K562 (cell line): ENCODE measurements around the gene BCAM. TPM values are rescaled to one million over a fixed set of nuclear protein-coding genes. Genes with fewer than 3 reads are reported as not detected.
A peak's percentile ranks its signal among the peaks of the same experiment; 100 is the strongest.

Experiments used
- ATF3 ChIP-seq, 2 experiments: fragments of 450-650 bp in 1 of 2; sonication (generic) in 1 of 2; formaldehyde crosslinking in 1 of 2; IDR thresholded peaks in 1 of 2; conservative IDR thresholded peaks in 1 of 2; 2 replicates each; pipeline versions ENCODE4 v1.6.1 to v1.8.1; 2016 to 2023; ENCODE audit warnings: mild to moderate bottlenecking in 2 of 2, moderate library complexity in 2 of 2, inconsistent platforms in 1 of 2, missing genetic modification reagents in 1 of 2
- CCNT2 ChIP-seq: IDR thresholded peaks from 2 replicates; pipeline ENCODE4 v1.6.1; 2011; ENCODE audit warnings: borderline replicate concordance, low read depth, mild to moderate bottlenecking, moderate library complexity, mixed read lengths, low read length; ENCODE audit not compliant: insufficient read length; ENCODE audit errors: extremely low read depth
- CEBPG ChIP-seq, 3 experiments: fragments of 200-800 bp in 1 of 3; sonication (Bioruptor generic) in 1 of 3; sonication (generic) in 1 of 3; formaldehyde crosslinking in 1 of 3; IDR thresholded peaks in 2 of 3; conservative IDR thresholded peaks in 1 of 3; 2 replicates each; pipeline versions ENCODE4 v1.6.1 to v1.8.0; 2016 to 2022; ENCODE audit warnings: missing compliant biosample characterization in 2 of 3, missing genetic modification characterization in 2 of 3, mild to moderate bottlenecking in 1 of 3, missing genetic modification reagents in 1 of 3
- HNRNPLL ChIP-seq: fragments of 200-400 bp; formaldehyde crosslinking; IDR thresholded peaks from 2 replicates; pipeline ENCODE4 v1.6.1; 2017; ENCODE audit warnings: low read length, low read depth, mild to moderate bottlenecking; ENCODE audit not compliant: poor library complexity, severe bottlenecking
- KLF1 ChIP-seq: fragments of 450-650 bp; IDR thresholded peaks from 2 replicates; pipeline ENCODE4 v1.6.1; 2016; ENCODE audit warnings: missing genetic modification characterization, missing compliant biosample characterization
- KLF16 ChIP-seq: IDR thresholded peaks from 2 replicates; pipeline ENCODE4 v1.6.1; 2016; ENCODE audit warnings: antibody characterized with exemption
- LCOR ChIP-seq: sonication (generic); formaldehyde crosslinking; IDR thresholded peaks from 2 replicates; pipeline ENCODE4 v1.8.0; 2022; ENCODE audit warnings: mild to moderate bottlenecking, missing genetic modification reagents
- MTF1 ChIP-seq: fragments of 250-450 bp; sonication (Bioruptor Pico); IDR thresholded peaks from 2 replicates; pipeline ENCODE4 v1.9.0; 2021; ENCODE audit warnings: moderate library complexity, mild to moderate bottlenecking, inconsistent platforms, borderline replicate concordance
- MYNN ChIP-seq, 2 experiments: sonication (generic); formaldehyde crosslinking in 1 of 2; IDR thresholded peaks; 2 replicates each; pipeline versions ENCODE4 v1.5.0 to v1.6.1; 2016 to 2020; ENCODE audit warnings: antibody characterized with exemption in 1 of 2, missing genetic modification reagents in 1 of 2
- SFPQ ChIP-seq: fragments of 200-400 bp; formaldehyde crosslinking; IDR thresholded peaks from 2 replicates; pipeline ENCODE4 v1.6.1; 2017; ENCODE audit warnings: mild to moderate bottlenecking, low read depth, low read length, moderate library complexity
- SMARCE1 ChIP-seq: fragments of 450-650 bp; IDR thresholded peaks from 2 replicates; pipeline ENCODE4 v1.7.1; 2016; ENCODE audit warnings: mild to moderate bottlenecking
- TAF9B ChIP-seq: fragments of 450-650 bp; IDR thresholded peaks from 2 replicates; pipeline ENCODE4 v1.6.1; 2018; ENCODE audit warnings: mild to moderate bottlenecking; ENCODE audit not compliant: partially characterized antibody
- THRAP3 ChIP-seq: fragments of 450-650 bp; IDR thresholded peaks from 2 replicates; pipeline ENCODE4 v1.6.1; 2016; ENCODE audit warnings: mild to moderate bottlenecking, inconsistent platforms, borderline replicate concordance
- ZFX ChIP-seq: sonication (generic); formaldehyde crosslinking; IDR thresholded peaks from 2 replicates; pipeline ENCODE4 v1.8.0; 2022; ENCODE audit warnings: mild to moderate bottlenecking, missing genetic modification reagents, moderate library complexity
- ZKSCAN1 ChIP-seq: fragments of 150-350 bp; IDR thresholded peaks from 2 replicates; pipeline ENCODE4 v1.6.1; 2016; ENCODE audit warnings: low read depth, low read length
- ZNF124 ChIP-seq: sonication (generic); formaldehyde crosslinking; IDR thresholded peaks from 2 replicates; pipeline ENCODE4 v1.8.1; 2022; ENCODE audit warnings: missing genetic modification reagents
- ZNF263 ChIP-seq: sonication (generic); formaldehyde crosslinking; IDR thresholded peaks from 2 replicates; pipeline ENCODE4 v1.8.0; 2022; ENCODE audit warnings: mild to moderate bottlenecking, missing genetic modification reagents, borderline replicate concordance
- ZNF764 ChIP-seq: fragments of 250-450 bp; sonication (Bioruptor Pico); IDR thresholded peaks from 2 replicates; pipeline ENCODE4 v1.4.0; 2020; ENCODE audit warnings: low read depth, mild to moderate bottlenecking, moderate library complexity
- polyA plus RNA-seq, 8 experiments: library from polyadenylated mRNA; depleted of rRNA in 4 of 8; stranded (reverse) in 5 of 8; unstranded in 3 of 8; fragments of >200 nt; fragmentation: Nextera tagmentation in 2 of 8; fragmentation: Illumina TruSeq in 1 of 8; extraction: Ambion mirVana in 2 of 8; extraction: Trizol in 1 of 8; gene quantifications; 2 replicates each; pipeline versions ENCODE4 v1.2.1 to v1.2.3, GENCODE V29; 2011 to 2014; ENCODE audit warnings: inconsistent platforms in 1 of 8, missing spikeins in 1 of 8
- total RNA-seq, 7 experiments: library from RNA; depleted of rRNA in 6 of 7; stranded (reverse); fragments of >200 nt in 6 of 7; fragmentation: Illumina TruSeq in 2 of 7; extraction: Trizol in 2 of 7; gene quantifications; 2 replicates each; pipeline versions ENCODE4 v1.2.1 to v1.2.3, GENCODE V29; 2011 to 2021; ENCODE audit warnings: low replicate concordance in 1 of 7
- TF ChIP-seq, protein P1 (sequence below): sonication (generic); formaldehyde crosslinking; IDR thresholded peaks from 2 replicates; pipeline ENCODE4 v1.8.0; 2022; ENCODE audit warnings: missing genetic modification reagents, mild to moderate bottlenecking, moderate library complexity, borderline replicate concordance

The BCAM gene
- total and polyA plus RNA-seq, 9 of the 15 experiments (the other 6 are each of a cell fraction or from before 2014, with no cell fraction given): 0.07 to 1.3 (median 0.33) TPM; not detected in 2

DNA sequence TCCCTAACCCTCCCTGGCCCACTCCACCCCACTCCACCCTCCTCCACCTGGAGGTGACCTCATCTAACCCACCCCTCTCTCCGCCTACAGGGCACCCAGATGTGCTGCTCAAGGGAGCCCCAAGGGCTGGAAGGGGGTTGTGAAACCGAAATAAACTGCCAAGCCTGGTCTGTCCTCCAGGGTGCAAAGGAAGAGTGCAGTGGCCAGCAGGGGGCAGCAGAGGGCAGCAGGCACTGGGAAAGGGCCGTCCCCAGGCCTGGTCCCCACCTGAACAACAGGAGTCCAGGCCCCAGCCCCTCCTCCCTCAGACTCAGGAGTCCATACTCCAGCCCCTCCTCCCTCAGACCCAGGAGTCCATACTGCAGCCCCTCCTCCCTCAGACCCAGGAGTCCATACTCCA is 8.4 kb upstream of the BCAM start (continued):
- TF ChIP-seq CCNT2 (no peak), ZNF124 (CRISPR knock-in tag) (no peak), LCOR (peak; percentile 50; the same call in 1 of the 2 replicates), MTF1 (no peak), KLF1 (no peak), KLF16 (0 out of 2 replicates have a peak, but pooled peaks have one; percentile 39), ZNF764 (no peak), ZKSCAN1 (no peak), SMARCE1 (0 out of 2 replicates have a peak, but pooled peaks have one; percentile 18), ZFX (CRISPR knock-in tag) (peak; percentile 46), TAF9B (no peak), CEBPG (CRISPR knock-in tag; IDR thresholded peaks at IDR 0.05) (peak; percentile 73), CEBPG (tag; conservative IDR thresholded peaks at IDR 0.05 in 1 of 2, IDR thresholded peaks at IDR 0.05 in 1 of 2) (peak in 1 of 2 experiments; percentile 33; a peak in 1 of 4 replicates), ATF3 (IDR thresholded peaks at IDR 0.05) (peak; percentile 40; the same call in 1 of the 2 replicates), ATF3 (CRISPR knock-in tag; conservative IDR thresholded peaks at IDR 0.05) (no peak), HNRNPLL (no peak), THRAP3 (no peak), ZNF263 (CRISPR knock-in tag) (peak; percentile 82; the same call in 1 of the 2 replicates), MYNN (IDR thresholded peaks at IDR 0.05) (0 out of 2 replicates have a peak, but pooled peaks have one; percentile 39), MYNN (CRISPR knock-in tag; IDR thresholded peaks at IDR 0.05) (no peak), SFPQ (no peak)
- TF ChIP-seq, protein P1, sequence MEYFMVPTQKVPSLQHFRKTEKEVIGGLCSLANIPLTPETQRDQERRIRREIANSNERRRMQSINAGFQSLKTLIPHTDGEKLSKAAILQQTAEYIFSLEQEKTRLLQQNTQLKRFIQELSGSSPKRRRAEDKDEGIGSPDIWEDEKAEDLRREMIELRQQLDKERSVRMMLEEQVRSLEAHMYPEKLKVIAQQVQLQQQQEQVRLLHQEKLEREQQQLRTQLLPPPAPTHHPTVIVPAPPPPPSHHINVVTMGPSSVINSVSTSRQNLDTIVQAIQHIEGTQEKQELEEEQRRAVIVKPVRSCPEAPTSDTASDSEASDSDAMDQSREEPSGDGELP: peak; percentile 73
